Activated T-cell treated with anti-CD3 and anti-CD28 coated beads, Interleukin-2, amount 50 U/mL, for 4 hours (primary cell): ENCODE data around the gene HELZ. TPM values are rescaled to one million over a fixed set of nuclear protein-coding genes. Genes with fewer than 3 reads are reported as not detected.

Source experiments
- ATAC-seq, 2 donors: fragments of 200-7000 bp; cut with Tn5 transposase; one replicate each; pipeline ENCODE4 v1.10.0; 2021
- DNase-seq: peaks from one replicate; pipeline ENCODE4 v3.0.0-alpha.2; 2020
- H3K27me3 Mint-ChIP-seq: one replicate; pipeline ENCODE4 v1.8.0; 2021; ENCODE audit warnings: low read depth, mixed read lengths
- H3K36me3 Mint-ChIP-seq: one replicate; pipeline ENCODE4 v1.8.0; 2022; ENCODE audit warnings: mixed read lengths; ENCODE audit not compliant: insufficient read depth
- H3K4me1 Mint-ChIP-seq: one replicate; pipeline ENCODE4 v1.8.0; 2021; ENCODE audit warnings: low read depth, mixed read lengths
- H3K4me3 Mint-ChIP-seq: one replicate; pipeline ENCODE4 v1.8.0; 2021; ENCODE audit warnings: mild to moderate bottlenecking, moderate library complexity, mixed read lengths
- H3K9me3 Mint-ChIP-seq: one replicate; pipeline ENCODE4 v1.8.0; 2021; ENCODE audit warnings: mixed read lengths
- total RNA-seq, 3 donors: library from RNA; stranded (reverse); gene quantifications; one replicate each; pipeline ENCODE4 v1.2.1, GENCODE V29; 2021

The HELZ gene
- total RNA-seq, 3 donors from 2014 or later: 41.1 to 47.2 (median 46.6) TPM

GRCh38 chr17:67030641-67031040 is 214.4 kb downstream of the HELZ start:
- DNase-seq (no peak), ATAC-seq (no peak)
- no peak overlapping the region for H3K4me3 Mint-ChIP-seq
- no peaks in the 10 kb centered on the region for H3K9me3 Mint-ChIP-seq
- no peaks in the 10 kb centered on the region for H3K27me3 Mint-ChIP-seq
- no peaks in the 10 kb centered on the region for H3K4me1 Mint-ChIP-seq
- H3K36me3 Mint-ChIP-seq: no peaks in the 10 kb centered on the region

GRCh38 chr17:67027031-67027628 is 217.9 kb downstream of the HELZ start:
- Mint-ChIP-seq H3K4me3 (no peak overlapping the region), H3K9me3 (no peaks in the 10 kb centered on the region), H3K36me3 (no peaks in the 10 kb centered on the region), H3K4me1 (no peaks in the 10 kb centered on the region), H3K27me3 (peaks cover 4% of the 10 kb centered on the region)
- DNase-seq (no peak), ATAC-seq (no peak)

- Mint-ChIP-seq H3K36me3 (no peaks in the 10 kb centered on the region), H3K4me1 (no peaks in the 10 kb centered on the region), H3K27me3 (peaks cover 4% of the 10 kb centered on the region), H3K4me3 (no peak overlapping the region), H3K9me3 (no peaks in the 10 kb centered on the region)
- DNase-seq: no peak
- no peak for ATAC-seq
These were observed 218.7 kb downstream of the HELZ start for GRCh38 chr17:67026341-67026740.

DNA sequence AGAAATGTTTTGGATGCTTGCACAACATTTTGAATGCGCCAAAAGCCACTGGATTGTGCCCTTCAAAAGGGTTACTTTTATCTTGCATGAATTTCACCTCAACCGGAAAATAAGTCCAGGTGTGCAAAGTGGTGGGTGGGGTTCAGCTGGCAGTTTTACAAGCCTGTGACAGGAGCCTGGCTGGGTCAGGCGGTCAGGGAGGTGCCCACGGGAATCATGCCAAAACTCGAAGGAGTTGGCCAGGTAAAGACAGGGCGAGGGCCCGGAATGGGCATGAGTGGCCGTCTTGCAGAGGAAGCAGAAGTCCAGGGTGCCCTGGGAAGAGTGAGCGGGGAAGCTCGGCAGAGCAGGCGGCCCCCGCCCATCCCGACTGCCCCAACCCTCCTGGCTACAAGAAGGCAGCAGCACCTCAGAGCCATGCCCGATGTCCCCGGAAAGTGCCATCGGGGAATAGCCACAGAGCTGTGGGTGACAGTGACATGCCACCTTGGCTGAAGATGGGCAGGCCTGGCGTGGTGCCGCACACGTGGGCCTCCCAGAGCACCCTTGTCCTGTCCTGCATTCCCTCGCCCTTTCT is 219.7 kb downstream of the HELZ start:
- no peaks in the 10 kb centered on the region for H3K4me1 Mint-ChIP-seq
- H3K4me3 Mint-ChIP-seq: no peak overlapping the region
- no peaks in the 10 kb centered on the region for H3K36me3 Mint-ChIP-seq
- H3K9me3 Mint-ChIP-seq: no peaks in the 10 kb centered on the region
- peaks cover 4% of the 10 kb centered on the region for H3K27me3 Mint-ChIP-seq
- DNase-seq (no peak), ATAC-seq (no peak)

- DNase-seq (no peak), ATAC-seq (no peak)
- Mint-ChIP-seq H3K4me1 (no peaks in the 10 kb centered on the region), H3K27me3 (peaks cover 4% of the 10 kb centered on the region), H3K9me3 (no peaks in the 10 kb centered on the region), H3K36me3 (no peaks in the 10 kb centered on the region), H3K4me3 (no peak overlapping the region)
These were observed 220.3 kb downstream of the HELZ start for GRCh38 chr17:67024736-67025135.

- H3K4me1 Mint-ChIP-seq: no peaks in the 10 kb centered on the region
- ATAC-seq (no peak), DNase-seq (no peak)
These were observed 222.6 kb downstream of the HELZ start for GRCh38 chr17:67022451-67022810.

DNA sequence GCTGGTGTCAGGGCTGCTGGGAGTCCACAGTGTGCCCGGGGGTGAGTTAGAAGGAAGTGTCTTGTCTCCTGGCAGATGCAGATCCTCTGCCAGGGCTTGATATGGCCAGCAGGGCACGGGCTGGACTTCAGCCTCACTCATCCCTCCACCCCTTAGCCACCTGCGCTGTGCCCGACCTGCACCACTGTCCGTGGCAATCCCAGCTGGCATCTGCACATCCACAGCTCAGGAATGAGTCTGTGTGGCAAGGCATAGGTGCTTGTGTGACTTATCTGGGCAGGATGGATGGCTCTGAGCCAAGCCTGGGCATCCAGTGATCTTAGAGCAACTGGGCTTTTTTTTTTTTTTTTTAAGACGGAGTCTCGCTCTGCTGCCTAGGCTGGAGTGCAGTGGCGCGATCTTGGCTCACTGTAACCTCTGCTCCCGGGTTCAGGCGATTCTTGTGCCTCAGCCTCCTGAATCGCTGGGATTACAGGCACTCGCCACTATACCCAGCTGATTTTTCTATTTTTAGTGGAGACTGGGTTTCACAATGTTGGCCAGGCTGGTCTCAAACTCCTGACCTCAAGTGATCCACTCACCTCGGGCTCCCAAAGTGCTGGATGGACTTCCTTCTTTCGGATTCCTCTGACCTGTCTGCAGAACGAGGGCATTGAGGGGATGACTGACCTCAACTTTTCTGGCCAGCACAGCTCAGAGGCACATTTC is 223.1 kb downstream of the HELZ start:
- H3K4me3 Mint-ChIP-seq: no peak overlapping the region
- no peak for ATAC-seq
- no peaks in the 10 kb centered on the region for H3K4me1 Mint-ChIP-seq
- no peak for DNase-seq
- peaks cover 6% of the 10 kb centered on the region for H3K27me3 Mint-ChIP-seq
- H3K9me3 Mint-ChIP-seq: no peaks in the 10 kb centered on the region
- no peaks in the 10 kb centered on the region for H3K36me3 Mint-ChIP-seq

More at GRCh38 chr17:67022451-67022810, 222.6 kb downstream of the HELZ start:
- Mint-ChIP-seq H3K9me3 (no peaks in the 10 kb centered on the region), H3K4me3 (no peak overlapping the region), H3K27me3 (peaks cover 6% of the 10 kb centered on the region), H3K36me3 (no peaks in the 10 kb centered on the region)

DNA sequence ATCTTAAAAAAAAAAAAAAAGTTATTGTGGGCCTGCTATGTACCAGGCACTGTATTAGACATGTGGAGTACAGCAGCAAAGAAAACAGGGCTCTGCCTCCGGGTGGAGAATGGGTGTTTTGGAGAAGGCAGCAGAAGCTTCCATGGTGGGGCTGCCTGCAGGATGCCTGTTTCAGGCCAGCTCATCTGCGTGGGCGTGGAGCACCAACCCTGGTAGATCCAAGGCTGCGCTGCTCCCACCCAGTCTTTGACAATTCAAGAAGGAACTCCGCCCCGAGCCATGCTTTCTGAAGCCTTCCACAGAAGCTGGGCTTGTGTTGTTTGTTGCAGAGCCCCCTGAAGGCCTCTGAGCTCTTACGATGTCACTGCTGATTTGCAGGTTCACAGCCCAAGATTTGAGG is 223.8 kb downstream of the HELZ start:
- H3K4me3 Mint-ChIP-seq: no peak overlapping the region
- H3K9me3 Mint-ChIP-seq: no peaks in the 10 kb centered on the region
- H3K4me1 Mint-ChIP-seq: no peaks in the 10 kb centered on the region
- H3K27me3 Mint-ChIP-seq: peaks cover 6% of the 10 kb centered on the region
- H3K36me3 Mint-ChIP-seq: no peaks in the 10 kb centered on the region
- DNase-seq (no peak), ATAC-seq (no peak)

Other genes with a start within 250 kb of the HELZ start
- gene CACNG1, start 200.6 kb downstream of the HELZ start, total RNA-seq: not detected
- 100 to 1,000 TPM; 127 to 142 (median 139) TPM for gene PSMD12, start 121.4 kb upstream of the HELZ start, total RNA-seq
- 10 to 100 TPM; 14.3 to 28.0 (median 19.7) TPM for gene PITPNC1, start 132.1 kb upstream of the HELZ start, total RNA-seq